ENCODE measurements around the gene DPH5.
"Not testable (repeated sequence)": the region's sequence is repeated elsewhere in the genome, so short reads cannot be mapped to it uniquely, and the experiment has no call there.

Gene DPH5

GRCh38 chr1:101040666-101041065 is 15.1 kb upstream of the DPH5 start:
- H3K4me1 ChIP-seq (ENCODE audit: low read length), result no peaks in the 10 kb centered on the region
- H3K79me2 ChIP-seq (ENCODE audit: low read length), result peaks cover 5% of the 10 kb centered on the region
- TF ChIP-seq, protein P1, sequence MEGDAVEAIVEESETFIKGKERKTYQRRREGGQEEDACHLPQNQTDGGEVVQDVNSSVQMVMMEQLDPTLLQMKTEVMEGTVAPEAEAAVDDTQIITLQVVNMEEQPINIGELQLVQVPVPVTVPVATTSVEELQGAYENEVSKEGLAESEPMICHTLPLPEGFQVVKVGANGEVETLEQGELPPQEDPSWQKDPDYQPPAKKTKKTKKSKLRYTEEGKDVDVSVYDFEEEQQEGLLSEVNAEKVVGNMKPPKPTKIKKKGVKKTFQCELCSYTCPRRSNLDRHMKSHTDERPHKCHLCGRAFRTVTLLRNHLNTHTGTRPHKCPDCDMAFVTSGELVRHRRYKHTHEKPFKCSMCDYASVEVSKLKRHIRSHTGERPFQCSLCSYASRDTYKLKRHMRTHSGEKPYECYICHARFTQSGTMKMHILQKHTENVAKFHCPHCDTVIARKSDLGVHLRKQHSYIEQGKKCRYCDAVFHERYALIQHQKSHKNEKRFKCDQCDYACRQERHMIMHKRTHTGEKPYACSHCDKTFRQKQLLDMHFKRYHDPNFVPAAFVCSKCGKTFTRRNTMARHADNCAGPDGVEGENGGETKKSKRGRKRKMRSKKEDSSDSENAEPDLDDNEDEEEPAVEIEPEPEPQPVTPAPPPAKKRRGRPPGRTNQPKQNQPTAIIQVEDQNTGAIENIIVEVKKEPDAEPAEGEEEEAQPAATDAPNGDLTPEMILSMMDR (IDR thresholded peaks at IDR 0.05; ENCODE audit: low read depth, low read length), result no peak
- TF ChIP-seq EZH2phosphoT487 (IDR thresholded peaks at IDR 0.05; ENCODE audit: low read depth), result no peak
- peaks cover 39% of the 10 kb centered on the region for H3K36me3 ChIP-seq (replicated peaks; ENCODE audit: low read depth, low read length)
- H3K27ac ChIP-seq (ENCODE audit: low read length), result no peak overlapping the region
- peaks cover 7% of the 10 kb centered on the region; the same call in 1 of the 2 replicates for H3K9me3 ChIP-seq (ENCODE audit: insufficient read depth, low read length)
- H3K4me3 ChIP-seq (ENCODE audit: low read length), result no peak overlapping the region
- H2AFZ ChIP-seq (ENCODE audit: low read depth, low read length), result no peak overlapping the region
- no peak overlapping the region for H3K4me2 ChIP-seq (ENCODE audit: low read length)
- no peaks in the 10 kb centered on the region for H3K27me3 ChIP-seq (ENCODE audit: low read depth, low read length)
- no peak overlapping the region for H3K9ac ChIP-seq (ENCODE audit: low read length)
- no peaks in the 10 kb centered on the region for H4K20me1 ChIP-seq (ENCODE audit: insufficient read depth, low read length)

- no peaks in the 10 kb centered on the region for H3K27me3 ChIP-seq (ENCODE audit: low read depth, low read length)
- H3K27ac ChIP-seq (ENCODE audit: low read length), result no peak overlapping the region
- no peak for TF ChIP-seq EZH2phosphoT487 (IDR thresholded peaks at IDR 0.05; ENCODE audit: low read depth)
- TF ChIP-seq, protein P1 (IDR thresholded peaks at IDR 0.05; ENCODE audit: low read depth, low read length), result no peak
- peaks cover 14% of the 10 kb centered on the region for H3K79me2 ChIP-seq (ENCODE audit: low read length)
- no peak overlapping the region for H3K4me2 ChIP-seq (ENCODE audit: low read length)
- peaks cover 7% of the 10 kb centered on the region; the same call in 1 of the 2 replicates for H3K9me3 ChIP-seq (ENCODE audit: insufficient read depth, low read length)
- no peak overlapping the region for H3K9ac ChIP-seq (ENCODE audit: low read length)
- H3K36me3 ChIP-seq (replicated peaks; ENCODE audit: low read depth, low read length), result peaks cover 39% of the 10 kb centered on the region
- H4K20me1 ChIP-seq (ENCODE audit: insufficient read depth, low read length), result no peaks in the 10 kb centered on the region
- H3K4me3 ChIP-seq (ENCODE audit: low read length), result no peak overlapping the region
- no peak overlapping the region for H2AFZ ChIP-seq (ENCODE audit: low read depth, low read length)
- no peaks in the 10 kb centered on the region for H3K4me1 ChIP-seq (ENCODE audit: low read length)
Measured at GRCh38 chr1:101039245-101039644, 13.7 kb upstream of the DPH5 start.

DNA sequence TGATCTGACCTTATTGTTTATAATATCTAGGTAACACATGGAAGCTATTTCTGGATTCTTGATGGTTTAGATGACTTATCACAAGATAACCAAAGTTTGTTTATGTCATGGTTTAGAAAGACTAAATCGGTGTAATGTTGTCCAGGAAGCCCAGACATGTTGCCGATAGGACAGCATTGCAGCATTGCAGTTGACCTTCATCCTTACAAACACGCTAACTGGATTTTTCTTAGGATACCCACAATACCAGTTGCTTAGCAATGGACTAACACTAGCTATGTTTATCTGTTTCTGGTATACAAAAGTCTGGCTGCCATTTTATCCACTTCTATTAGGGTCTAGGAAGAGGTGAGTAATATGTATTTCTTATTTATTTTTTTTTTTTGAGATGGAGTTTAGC is 11.7 kb upstream of the DPH5 start:
- Histone ChIP-seq H3K9me3 (ENCODE audit: insufficient read depth, low read length) (peaks cover 7% of the 10 kb centered on the region; the same call in 1 of the 2 replicates), H3K79me2 (ENCODE audit: low read length) (peaks cover 20% of the 10 kb centered on the region)

GRCh38 chr1:101033017-101033416 is 7.4 kb upstream of the DPH5 start:
- Histone ChIP-seq H3K4me3 (ENCODE audit: low read length) (no peak overlapping the region), H3K9me3 (ENCODE audit: insufficient read depth, low read length) (no peaks in the 10 kb centered on the region), H3K4me1 (ENCODE audit: low read length) (peaks cover 10% of the 10 kb centered on the region), H3K27me3 (ENCODE audit: low read depth, low read length) (no peaks in the 10 kb centered on the region), H3K79me2 (ENCODE audit: low read length) (peaks cover 36% of the 10 kb centered on the region), H4K20me1 (ENCODE audit: insufficient read depth, low read length) (no peaks in the 10 kb centered on the region), H2AFZ (ENCODE audit: low read depth, low read length) (no peak overlapping the region), H3K9ac (ENCODE audit: low read length) (no peak overlapping the region), H3K4me2 (ENCODE audit: low read length) (no peak overlapping the region), H3K27ac (ENCODE audit: low read length) (no peak overlapping the region), H3K36me3 (replicated peaks; ENCODE audit: low read depth, low read length) (peaks cover 27% of the 10 kb centered on the region)
- no peak for TF ChIP-seq EZH2phosphoT487 (IDR thresholded peaks at IDR 0.05; ENCODE audit: low read depth)
- TF ChIP-seq, protein P1 (IDR thresholded peaks at IDR 0.05; ENCODE audit: low read depth, low read length), result no peak

More for the DNA sequence above, 11.7 kb upstream of the DPH5 start:
- Histone ChIP-seq H3K9ac (ENCODE audit: low read length) (no peak overlapping the region), H3K36me3 (replicated peaks; ENCODE audit: low read depth, low read length) (peaks cover 39% of the 10 kb centered on the region), H2AFZ (ENCODE audit: low read depth, low read length) (no peak overlapping the region), H3K27ac (ENCODE audit: low read length) (no peak overlapping the region), H3K4me2 (ENCODE audit: low read length) (no peak overlapping the region), H3K27me3 (ENCODE audit: low read depth, low read length) (no peaks in the 10 kb centered on the region), H3K4me1 (ENCODE audit: low read length) (no peaks in the 10 kb centered on the region), H3K4me3 (ENCODE audit: low read length) (no peak overlapping the region), H4K20me1 (ENCODE audit: insufficient read depth, low read length) (no peaks in the 10 kb centered on the region)
- no peak for TF ChIP-seq EZH2phosphoT487 (IDR thresholded peaks at IDR 0.05; ENCODE audit: low read depth)
- TF ChIP-seq, protein P1 (IDR thresholded peaks at IDR 0.05; ENCODE audit: low read depth, low read length), result no peak

GRCh38 chr1:101032129-101032528 is 6.5 kb upstream of the DPH5 start:
- not testable (repeated sequence) for H3K9me3 ChIP-seq (ENCODE audit: insufficient read depth, low read length); H3K27ac ChIP-seq (ENCODE audit: low read length); H3K27me3 ChIP-seq (ENCODE audit: low read depth, low read length); H3K4me2 ChIP-seq (ENCODE audit: low read length); H3K4me3 ChIP-seq (ENCODE audit: low read length); H4K20me1 ChIP-seq (ENCODE audit: insufficient read depth, low read length); H2AFZ ChIP-seq (ENCODE audit: low read depth, low read length); H3K9ac ChIP-seq (ENCODE audit: low read length)
- H3K36me3 ChIP-seq (replicated peaks; ENCODE audit: low read depth, low read length), result peaks cover 22% of the 10 kb centered on the region
- peaks cover 19% of the 10 kb centered on the region for H3K4me1 ChIP-seq (ENCODE audit: low read length)
- H3K79me2 ChIP-seq (ENCODE audit: low read length), result peaks cover 44% of the 10 kb centered on the region
